Measurements from ENCODE around the gene DEFB119.

Gene DEFB119

DNA sequence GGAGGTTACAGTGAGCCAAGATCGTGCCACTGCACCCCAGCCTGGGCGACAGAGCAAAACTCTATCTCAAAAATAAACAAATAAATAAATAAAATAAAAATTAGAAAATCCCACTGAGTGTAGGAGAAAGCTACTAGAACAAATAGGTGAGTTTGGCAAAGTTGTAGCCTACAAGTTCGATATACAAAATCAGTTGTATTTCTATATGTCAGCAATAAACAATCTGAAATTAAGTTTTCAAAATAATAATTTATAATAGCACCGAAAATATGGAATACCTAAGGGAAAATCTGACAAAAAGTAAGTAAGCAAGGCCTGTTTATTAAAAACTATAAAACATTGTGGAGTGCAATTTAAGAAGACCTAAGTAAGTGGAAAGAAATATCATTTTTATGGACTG is 27.1 kb downstream of the DEFB119 start:
- TF ChIP-seq, protein P1, sequence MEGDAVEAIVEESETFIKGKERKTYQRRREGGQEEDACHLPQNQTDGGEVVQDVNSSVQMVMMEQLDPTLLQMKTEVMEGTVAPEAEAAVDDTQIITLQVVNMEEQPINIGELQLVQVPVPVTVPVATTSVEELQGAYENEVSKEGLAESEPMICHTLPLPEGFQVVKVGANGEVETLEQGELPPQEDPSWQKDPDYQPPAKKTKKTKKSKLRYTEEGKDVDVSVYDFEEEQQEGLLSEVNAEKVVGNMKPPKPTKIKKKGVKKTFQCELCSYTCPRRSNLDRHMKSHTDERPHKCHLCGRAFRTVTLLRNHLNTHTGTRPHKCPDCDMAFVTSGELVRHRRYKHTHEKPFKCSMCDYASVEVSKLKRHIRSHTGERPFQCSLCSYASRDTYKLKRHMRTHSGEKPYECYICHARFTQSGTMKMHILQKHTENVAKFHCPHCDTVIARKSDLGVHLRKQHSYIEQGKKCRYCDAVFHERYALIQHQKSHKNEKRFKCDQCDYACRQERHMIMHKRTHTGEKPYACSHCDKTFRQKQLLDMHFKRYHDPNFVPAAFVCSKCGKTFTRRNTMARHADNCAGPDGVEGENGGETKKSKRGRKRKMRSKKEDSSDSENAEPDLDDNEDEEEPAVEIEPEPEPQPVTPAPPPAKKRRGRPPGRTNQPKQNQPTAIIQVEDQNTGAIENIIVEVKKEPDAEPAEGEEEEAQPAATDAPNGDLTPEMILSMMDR (IDR thresholded peaks at IDR 0.05; ENCODE audit: borderline replicate concordance, insufficient read depth, low read depth, low read length), result no peak
- no peak overlapping the region for H3K4me3 ChIP-seq (ENCODE audit: low read depth, low read length)

DNA sequence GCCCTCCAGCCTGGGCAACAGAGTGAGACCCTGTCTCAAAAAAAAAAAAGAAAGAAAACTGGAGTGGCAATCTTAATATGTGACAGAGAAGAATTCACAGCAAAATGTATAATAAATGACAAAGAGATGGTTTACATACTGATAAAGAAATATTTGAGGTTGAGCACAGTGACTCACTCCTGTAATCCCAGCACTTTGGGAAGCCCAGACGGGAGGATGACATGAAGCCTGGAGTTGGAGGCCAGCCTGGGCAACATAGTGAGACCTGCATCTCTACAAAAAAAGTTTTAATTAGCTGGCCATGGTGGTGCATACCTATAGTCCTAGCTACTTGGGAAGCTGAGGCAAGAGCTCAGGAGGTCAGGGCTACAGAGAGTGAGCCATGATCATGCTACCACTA is 34.4 kb downstream of the DEFB119 start:
- no peak overlapping the region for H3K4me3 ChIP-seq (ENCODE audit: low read depth, low read length)
- TF ChIP-seq, protein P1 (IDR thresholded peaks at IDR 0.05; ENCODE audit: borderline replicate concordance, insufficient read depth, low read depth, low read length), result no peak

DNA sequence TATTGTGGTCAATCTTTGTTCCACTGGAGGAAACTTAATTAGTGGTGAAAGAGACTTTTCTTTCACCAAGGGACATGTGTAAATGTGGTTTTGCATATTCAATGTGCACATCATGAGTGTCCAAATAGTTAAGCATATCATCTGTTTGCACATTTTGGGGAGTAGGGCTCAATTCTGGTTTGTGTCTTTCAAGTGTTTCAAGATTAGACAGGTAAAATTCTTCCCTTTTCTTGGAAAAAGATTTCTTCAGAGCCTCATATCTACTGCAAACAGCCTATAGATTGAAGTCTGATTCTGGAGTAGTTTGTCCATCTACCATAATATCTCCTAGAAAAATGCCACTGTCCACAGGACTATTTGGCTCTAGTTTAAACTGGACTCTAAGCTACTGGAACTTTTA is 48.9 kb downstream of the DEFB119 start:
- TF ChIP-seq, protein P1 (IDR thresholded peaks at IDR 0.05; ENCODE audit: borderline replicate concordance, insufficient read depth, low read depth, low read length), result no peak
- H3K4me3 ChIP-seq (ENCODE audit: low read depth, low read length), result no peak overlapping the region

DNA sequence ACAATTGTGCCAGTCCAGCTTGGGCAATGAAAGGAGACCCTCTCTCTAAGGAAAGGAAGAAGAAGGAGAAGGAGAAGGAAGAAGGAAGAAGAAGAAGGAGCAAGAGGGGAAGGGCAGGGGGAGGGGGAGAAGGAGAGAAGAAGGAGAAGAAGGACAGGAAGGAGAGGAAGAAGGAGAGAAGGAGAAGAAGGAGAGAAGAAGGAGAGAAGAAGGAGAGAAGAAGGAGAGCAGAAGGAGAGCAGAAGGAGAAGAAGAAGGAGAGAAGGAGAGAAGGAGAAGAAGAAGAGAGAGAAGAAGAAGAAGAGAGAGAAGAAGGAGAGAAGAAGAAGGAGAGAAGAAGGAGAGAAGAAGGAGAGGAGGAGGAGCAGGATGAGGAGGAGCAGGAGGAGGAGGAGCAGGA is 59.5 kb downstream of the DEFB119 start:
- TF ChIP-seq, protein P1 (IDR thresholded peaks at IDR 0.05; ENCODE audit: borderline replicate concordance, insufficient read depth, low read depth, low read length), result no peak
- no peak overlapping the region for H3K4me3 ChIP-seq (ENCODE audit: low read depth, low read length)

All from GM12875 (cell line).